Keratinocyte (primary cell): ENCODE data around the gene C1orf146. TPM values are rescaled to one million over a fixed set of nuclear protein-coding genes. Genes with fewer than 3 reads are reported as not detected.

Experiments
- DNase-seq: peaks from one replicate; pipeline ENCODE4 v3.0.0-alpha.2; 2011; ENCODE audit warnings: low read depth, missing footprints, low spot score
- FAIRE-seq: peaks from 2 replicates; lab custom pipeline; 2011; peaks lifted over from hg19 to GRCh38; lab: Jason Lieb, UNC
- H2AFZ ChIP-seq: 2 replicates; pipeline ENCODE4 v1.6.0; 2012; ENCODE audit warnings: low read length, control low read depth, inconsistent platforms; ENCODE audit not compliant: control insufficient read depth
- H3K27ac ChIP-seq: 2 replicates; pipeline ENCODE4 v1.5.1; 2011; ENCODE audit warnings: low read length; ENCODE audit not compliant: control insufficient read depth, insufficient read depth
- H3K27me3 ChIP-seq: 3 replicates; pipeline ENCODE4 v1.6.0; 2011; ENCODE audit warnings: low read length; ENCODE audit not compliant: control insufficient read depth, insufficient read depth; ENCODE audit errors: extremely low read depth
- H3K36me3 ChIP-seq, 2 experiments: 2 replicates in 1 of 2; 3 replicates in 1 of 2; pipeline ENCODE4 v1.5.1; 2011; ENCODE audit warnings: low read length in 2 of 2, mild to moderate bottlenecking in 1 of 2; ENCODE audit not compliant: control insufficient read depth in 2 of 2, insufficient read depth in 2 of 2; ENCODE audit errors: extremely low read depth in 1 of 2
- H3K4me1 ChIP-seq: 3 replicates; pipeline ENCODE4 v1.5.1; 2011; ENCODE audit warnings: low read length; ENCODE audit not compliant: control insufficient read depth, insufficient read depth; ENCODE audit errors: extremely low read depth
- H3K4me2 ChIP-seq: 3 replicates; pipeline ENCODE4 v1.6.0; 2011; ENCODE audit warnings: low read depth, low read length; ENCODE audit not compliant: control insufficient read depth, insufficient read depth; ENCODE audit errors: extremely low read depth
- H3K4me3 ChIP-seq, 3 experiments: fragments of 200-600 bp in 1 of 3; sonication (generic) in 1 of 3; 2 replicates in 2 of 3; 3 replicates in 1 of 3; pipeline ENCODE4 v1.5.1; 2011 to 2016; ENCODE audit warnings: low read length in 3 of 3, mild to moderate bottlenecking in 3 of 3, control low read depth in 2 of 3, inconsistent platforms in 1 of 3, low read depth in 1 of 3, mixed read lengths in 1 of 3, mixed run types in 1 of 3, moderate library complexity in 1 of 3; ENCODE audit not compliant: control insufficient read depth in 2 of 3, insufficient read depth in 2 of 3; ENCODE audit errors: extremely low read depth in 1 of 3
- H3K79me2 ChIP-seq: 2 replicates; pipeline ENCODE4 v1.6.0; 2012; ENCODE audit warnings: low read length; ENCODE audit not compliant: control insufficient read depth, insufficient read depth
- H3K9ac ChIP-seq: 3 replicates; pipeline ENCODE4 v1.6.0; 2011; ENCODE audit warnings: low read length; ENCODE audit not compliant: control insufficient read depth, insufficient read depth; ENCODE audit errors: extremely low read depth
- H3K9me1 ChIP-seq: 3 replicates; pipeline ENCODE4 v1.6.0; 2011; ENCODE audit warnings: low read length; ENCODE audit not compliant: control insufficient read depth, insufficient read depth; ENCODE audit errors: extremely low read depth
- H3K9me3 ChIP-seq: 2 replicates; pipeline ENCODE4 v1.5.1; 2012; ENCODE audit warnings: low read depth, low read length; ENCODE audit not compliant: control insufficient read depth
- H4K20me1 ChIP-seq: 3 replicates; pipeline ENCODE4 v1.6.0; 2011; ENCODE audit warnings: low read length; ENCODE audit not compliant: control insufficient read depth, insufficient read depth; ENCODE audit errors: extremely low read depth
- EZH2 ChIP-seq: IDR thresholded peaks from one replicate; pipeline ENCODE4 v1.6.1; 2012; ENCODE audit warnings: inconsistent platforms, mild to moderate bottlenecking, low read length, moderate library complexity
- dilution Hi-C: fragments of 300-500 bp; cut with MboI; formaldehyde crosslinking; loops from one replicate; pipeline ENCODE4 v1.7.0; 2020; ENCODE audit warnings: low sequenced_read_pairs; ENCODE audit not compliant: extremely low pct_ligation_motif_present
- polyA plus RNA-seq, 5 experiments: library from polyadenylated mRNA; depleted of rRNA in 3 of 5; stranded (reverse) in 3 of 5; stranded (forward) in 1 of 5; unstranded in 1 of 5; fragments of >200 nt; gene quantifications; 1 replicate in 1 of 5; 2 replicates in 3 of 5; 3 replicates in 1 of 5; pipeline versions ENCODE4 v1.2.1 to v1.2.3, GENCODE V29; 2011 to 2012; ENCODE audit warnings: missing spikeins in 2 of 5, low read depth in 1 of 5, low replicate concordance in 1 of 5
- TF ChIP-seq, protein P1 (sequence below), 3 experiments: IDR thresholded peaks in 1 of 3; conservative IDR thresholded peaks in 1 of 3; optimal IDR thresholded peaks in 1 of 3; 2 replicates in 2 of 3; 3 replicates in 1 of 3; pipeline versions ENCODE3 to v1.5.1; 2011; ENCODE audit warnings: low read length in 3 of 3, mild to moderate bottlenecking in 3 of 3, moderate library complexity in 2 of 3, control low read depth in 1 of 3, inconsistent platforms in 1 of 3; ENCODE audit not compliant: insufficient read depth in 2 of 3; ENCODE audit errors: extremely low read depth in 1 of 3

C1orf146 gene
- polyA plus RNA-seq, 1 donor (not counting 4 experiments of a cell fraction or from before 2014, with no cell fraction given) = not detected

DNA sequence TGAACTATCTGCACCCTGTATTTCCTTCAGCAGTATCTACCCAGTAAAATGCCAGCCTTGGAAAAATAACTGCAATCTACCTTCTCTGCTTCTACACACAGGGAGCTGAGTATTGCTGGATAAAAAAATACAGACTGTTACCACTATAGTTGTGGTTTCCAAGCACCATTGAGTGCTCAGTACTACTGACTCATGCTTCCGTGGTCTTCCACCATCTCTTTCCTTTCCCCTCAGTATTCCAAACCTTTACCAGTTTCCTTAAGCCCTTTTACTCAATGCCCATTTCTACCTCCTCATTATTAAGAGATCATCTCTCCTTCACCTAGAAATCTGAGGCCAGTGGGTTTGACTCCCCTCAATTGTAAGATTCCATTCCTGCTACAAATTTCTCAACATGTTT, 57.2 kb downstream of the C1orf146 start:
- FAIRE-seq (no peak), DNase-seq (no peak)
- TF ChIP-seq EZH2 = no peak
- TF ChIP-seq, protein P1, sequence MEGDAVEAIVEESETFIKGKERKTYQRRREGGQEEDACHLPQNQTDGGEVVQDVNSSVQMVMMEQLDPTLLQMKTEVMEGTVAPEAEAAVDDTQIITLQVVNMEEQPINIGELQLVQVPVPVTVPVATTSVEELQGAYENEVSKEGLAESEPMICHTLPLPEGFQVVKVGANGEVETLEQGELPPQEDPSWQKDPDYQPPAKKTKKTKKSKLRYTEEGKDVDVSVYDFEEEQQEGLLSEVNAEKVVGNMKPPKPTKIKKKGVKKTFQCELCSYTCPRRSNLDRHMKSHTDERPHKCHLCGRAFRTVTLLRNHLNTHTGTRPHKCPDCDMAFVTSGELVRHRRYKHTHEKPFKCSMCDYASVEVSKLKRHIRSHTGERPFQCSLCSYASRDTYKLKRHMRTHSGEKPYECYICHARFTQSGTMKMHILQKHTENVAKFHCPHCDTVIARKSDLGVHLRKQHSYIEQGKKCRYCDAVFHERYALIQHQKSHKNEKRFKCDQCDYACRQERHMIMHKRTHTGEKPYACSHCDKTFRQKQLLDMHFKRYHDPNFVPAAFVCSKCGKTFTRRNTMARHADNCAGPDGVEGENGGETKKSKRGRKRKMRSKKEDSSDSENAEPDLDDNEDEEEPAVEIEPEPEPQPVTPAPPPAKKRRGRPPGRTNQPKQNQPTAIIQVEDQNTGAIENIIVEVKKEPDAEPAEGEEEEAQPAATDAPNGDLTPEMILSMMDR (optimal IDR thresholded peaks at IDR 0.05 in 1 of 3, IDR thresholded peaks at IDR 0.05 in 1 of 3, conservative IDR thresholded peaks at IDR 0.05 in 1 of 3; ENCODE audit: extremely low read depth in 1 of 3, insufficient read depth in 2 of 3, low read length in 3 of 3) = no peak
- Histone ChIP-seq H2AFZ (no peak overlapping the region), H3K9me3 (no peaks in the 10 kb centered on the region), H3K9me1 (no peaks in the 10 kb centered on the region), H4K20me1 (no peaks in the 10 kb centered on the region), H3K36me3 (peaks cover 3 to 15% of the 10 kb centered on the region in 2 experiments), H3K4me2 (no peak overlapping the region), H3K27me3 (no peaks in the 10 kb centered on the region), H3K4me3 (no peak overlapping the region), H3K27ac (no peak overlapping the region), H3K9ac (no peak overlapping the region), H3K4me1 (no peaks in the 10 kb centered on the region), H3K79me2 (no peaks in the 10 kb centered on the region)
- dilution Hi-C loops = loop anchor here (25.0 kb wide), 1 partner anchor 288 kb away; no protein-coding TSS in a partner anchor

DNA sequence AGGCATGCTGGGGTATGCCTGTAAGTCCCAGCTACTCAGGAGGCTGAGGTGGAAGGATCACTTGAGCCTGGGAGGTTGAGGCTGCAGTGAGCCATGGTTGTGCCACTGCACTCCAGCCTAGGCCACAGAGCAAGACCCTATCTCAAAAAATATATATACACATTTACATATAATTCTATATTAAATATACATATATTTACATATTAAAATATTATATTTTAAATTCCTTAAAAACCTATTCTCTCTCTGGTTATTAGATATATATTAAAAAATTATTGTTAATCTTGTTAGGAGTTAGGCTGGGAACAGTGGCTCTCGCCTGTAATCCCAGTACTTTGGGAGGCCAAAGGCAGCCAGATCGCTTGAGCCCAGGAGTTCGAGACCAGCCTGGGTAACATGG, 58.4 kb downstream of the C1orf146 start:
- FAIRE-seq = no peak
- Histone ChIP-seq H3K9me3 (no peaks in the 10 kb centered on the region), H3K4me1 (no peaks in the 10 kb centered on the region), H3K79me2 (no peaks in the 10 kb centered on the region), H3K9ac (no peak overlapping the region), H3K27me3 (no peaks in the 10 kb centered on the region), H3K4me3 (no peak overlapping the region), H3K27ac (no peak overlapping the region), H3K4me2 (no peak overlapping the region), H3K36me3 (peaks cover 5 to 15% of the 10 kb centered on the region in 2 experiments), H3K9me1 (no peaks in the 10 kb centered on the region), H4K20me1 (no peaks in the 10 kb centered on the region), H2AFZ (no peak overlapping the region)
- dilution Hi-C loops = no loop called here
- TF ChIP-seq, protein P1 (optimal IDR thresholded peaks at IDR 0.05 in 1 of 3, IDR thresholded peaks at IDR 0.05 in 1 of 3, conservative IDR thresholded peaks at IDR 0.05 in 1 of 3; ENCODE audit: extremely low read depth in 1 of 3, insufficient read depth in 2 of 3, low read length in 3 of 3) = no peak
- no peak for TF ChIP-seq EZH2
- DNase-seq = no peak
